OCI-LY1 (cell line): Measurements from ENCODE around the gene CYB5R3.

Experiments used
- EZH2 ChIP-seq: fragments of 200-600 bp; sonication (generic), shearing (Covaris generic); IDR thresholded peaks from 2 replicates; pipeline ENCODE4 v1.8.0; 2017; ENCODE audit warnings: borderline replicate concordance, mixed run types, mild to moderate bottlenecking, antibody characterized with exemption, low read length, moderate library complexity, mixed read lengths
- TF ChIP-seq, protein P1 (sequence below): fragments of 200-600 bp; sonication (generic), shearing (Covaris generic); IDR thresholded peaks from 2 replicates; pipeline ENCODE4 v1.5.1; 2017; ENCODE audit warnings: mild to moderate bottlenecking, antibody characterized with exemption, low read length, moderate library complexity, mixed read lengths

GRCh38 chr22:42622061-42622710 lies 27.0 kb downstream of the CYB5R3 start:
- TF ChIP-seq, protein P1, sequence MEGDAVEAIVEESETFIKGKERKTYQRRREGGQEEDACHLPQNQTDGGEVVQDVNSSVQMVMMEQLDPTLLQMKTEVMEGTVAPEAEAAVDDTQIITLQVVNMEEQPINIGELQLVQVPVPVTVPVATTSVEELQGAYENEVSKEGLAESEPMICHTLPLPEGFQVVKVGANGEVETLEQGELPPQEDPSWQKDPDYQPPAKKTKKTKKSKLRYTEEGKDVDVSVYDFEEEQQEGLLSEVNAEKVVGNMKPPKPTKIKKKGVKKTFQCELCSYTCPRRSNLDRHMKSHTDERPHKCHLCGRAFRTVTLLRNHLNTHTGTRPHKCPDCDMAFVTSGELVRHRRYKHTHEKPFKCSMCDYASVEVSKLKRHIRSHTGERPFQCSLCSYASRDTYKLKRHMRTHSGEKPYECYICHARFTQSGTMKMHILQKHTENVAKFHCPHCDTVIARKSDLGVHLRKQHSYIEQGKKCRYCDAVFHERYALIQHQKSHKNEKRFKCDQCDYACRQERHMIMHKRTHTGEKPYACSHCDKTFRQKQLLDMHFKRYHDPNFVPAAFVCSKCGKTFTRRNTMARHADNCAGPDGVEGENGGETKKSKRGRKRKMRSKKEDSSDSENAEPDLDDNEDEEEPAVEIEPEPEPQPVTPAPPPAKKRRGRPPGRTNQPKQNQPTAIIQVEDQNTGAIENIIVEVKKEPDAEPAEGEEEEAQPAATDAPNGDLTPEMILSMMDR, result no peak
- no peak for TF ChIP-seq EZH2
